Activated T-cell treated with anti-CD3 and anti-CD28 coated beads, Interleukin-2, amount 50 U/mL, for 1 hour (primary cell): Measurements from ENCODE around the gene NTN4.
"Not testable (repeated sequence)": the region's sequence is repeated elsewhere in the genome, so short reads cannot be mapped to it uniquely, and the experiment has no call there.

Experiments
- DNase-seq: peaks from one replicate; pipeline ENCODE4 v3.0.0-alpha.2; 2020

The NTN4 gene

DNA sequence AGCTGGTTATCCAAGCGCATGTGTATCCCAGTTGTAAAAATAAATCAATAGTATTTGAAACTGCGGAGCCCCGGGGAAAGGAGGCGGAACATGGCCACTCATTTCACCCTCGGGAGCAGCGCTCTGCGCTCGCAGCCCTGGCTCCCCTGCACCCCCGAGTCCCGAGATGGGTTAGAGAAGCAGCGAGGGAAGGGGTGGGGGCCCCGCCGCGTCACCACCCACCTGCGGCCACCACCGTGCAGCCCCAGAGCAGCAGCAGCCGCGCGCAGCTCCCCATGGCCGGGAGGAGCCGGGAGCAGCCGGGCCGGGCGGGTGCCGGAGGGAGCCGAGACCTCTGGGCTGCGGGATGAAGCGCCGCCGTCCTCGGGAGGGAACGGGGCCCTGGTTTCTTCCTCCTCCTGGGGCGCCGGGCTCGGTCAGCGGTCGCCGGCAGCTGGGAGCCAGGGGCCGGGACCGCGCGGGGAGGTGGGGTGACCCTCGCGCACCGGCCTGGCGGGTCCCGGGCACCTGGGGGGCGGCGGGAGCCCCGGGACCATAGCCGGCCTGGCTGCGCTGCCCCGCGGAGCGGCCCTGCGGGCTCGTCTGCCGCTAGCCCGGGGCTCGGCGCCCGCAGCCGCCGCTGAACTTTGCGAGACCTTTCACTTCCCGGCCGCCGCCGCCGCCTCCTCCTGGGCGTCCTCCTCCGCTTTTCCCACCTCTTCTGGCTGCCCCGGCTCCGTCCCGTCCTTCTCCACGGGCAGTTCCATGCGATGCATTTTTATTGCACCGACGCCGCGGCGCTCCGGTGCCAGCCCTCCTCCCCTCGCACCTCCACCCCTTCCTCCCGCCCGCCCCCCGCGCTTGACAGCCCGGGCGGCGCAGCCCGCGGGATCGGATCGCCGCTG, at the start of gene NTN4:
Gene NTN4 (minus strand): TSS at position 732 of the 884 bp plus-strand sequence. CDS start 455 bp downstream, at position 277.
- DNase-seq, result peak; percentile 31

DNA sequence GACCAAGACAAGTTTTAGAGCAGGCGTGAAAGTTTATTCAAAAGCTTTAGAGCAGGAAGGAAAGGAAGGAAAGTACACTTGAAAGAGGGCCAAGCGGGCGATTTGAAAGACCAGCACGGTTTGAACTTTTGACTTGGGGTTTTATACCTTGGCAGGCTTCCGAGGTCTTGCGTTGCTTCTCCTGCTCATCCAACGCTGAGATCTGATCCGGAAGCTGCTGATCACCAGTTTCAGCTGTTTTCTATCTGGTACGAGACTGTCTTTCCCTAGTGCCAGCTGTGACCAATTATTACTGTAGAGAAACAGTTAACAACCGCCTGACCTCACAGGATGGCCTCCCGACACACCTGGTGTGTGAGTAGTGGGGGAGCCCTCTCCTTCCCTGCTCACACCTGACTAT, 47.6 kb upstream of the NTN4 start:
- DNase-seq, result no peak

DNA sequence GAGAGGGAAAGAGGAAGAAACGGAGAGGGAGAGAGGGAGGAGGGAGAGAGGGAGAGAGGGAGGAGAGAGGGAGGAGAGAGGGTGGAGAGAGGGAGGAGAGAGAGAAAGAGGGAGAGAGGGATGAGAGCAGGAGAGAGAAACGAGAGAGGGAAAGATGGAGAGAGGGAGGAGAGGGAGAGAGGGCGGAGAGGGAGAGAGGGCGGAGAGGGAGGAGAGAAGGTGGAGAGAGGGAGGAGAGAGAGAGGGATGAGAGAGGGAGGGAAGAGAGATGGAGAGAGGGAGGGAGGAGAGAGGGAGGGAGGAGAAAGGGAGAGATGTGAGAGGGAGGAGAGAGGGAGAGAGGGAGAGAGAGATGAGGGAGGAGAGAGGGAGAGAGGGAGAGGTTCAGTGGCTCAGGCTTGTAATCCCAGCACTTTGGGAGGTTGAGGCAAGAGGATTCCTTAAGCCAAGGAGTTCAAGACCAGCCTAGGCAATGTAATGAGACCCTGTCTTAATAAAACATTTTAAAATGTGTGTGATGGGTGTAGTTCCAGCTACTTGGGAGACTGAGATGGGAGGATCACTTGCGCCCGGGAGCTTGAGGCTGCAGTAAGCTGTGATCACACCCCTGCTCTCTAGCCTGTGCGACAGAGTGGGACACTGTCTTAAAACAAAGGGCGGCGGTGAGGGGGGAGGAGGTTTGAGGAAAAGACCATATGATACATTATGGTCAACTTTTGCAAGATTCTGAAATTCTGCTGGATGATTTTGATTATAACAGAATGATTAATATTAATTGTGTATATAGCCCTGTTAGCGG, 46.9 kb upstream of the NTN4 start:
- no peak for DNase-seq

DNA sequence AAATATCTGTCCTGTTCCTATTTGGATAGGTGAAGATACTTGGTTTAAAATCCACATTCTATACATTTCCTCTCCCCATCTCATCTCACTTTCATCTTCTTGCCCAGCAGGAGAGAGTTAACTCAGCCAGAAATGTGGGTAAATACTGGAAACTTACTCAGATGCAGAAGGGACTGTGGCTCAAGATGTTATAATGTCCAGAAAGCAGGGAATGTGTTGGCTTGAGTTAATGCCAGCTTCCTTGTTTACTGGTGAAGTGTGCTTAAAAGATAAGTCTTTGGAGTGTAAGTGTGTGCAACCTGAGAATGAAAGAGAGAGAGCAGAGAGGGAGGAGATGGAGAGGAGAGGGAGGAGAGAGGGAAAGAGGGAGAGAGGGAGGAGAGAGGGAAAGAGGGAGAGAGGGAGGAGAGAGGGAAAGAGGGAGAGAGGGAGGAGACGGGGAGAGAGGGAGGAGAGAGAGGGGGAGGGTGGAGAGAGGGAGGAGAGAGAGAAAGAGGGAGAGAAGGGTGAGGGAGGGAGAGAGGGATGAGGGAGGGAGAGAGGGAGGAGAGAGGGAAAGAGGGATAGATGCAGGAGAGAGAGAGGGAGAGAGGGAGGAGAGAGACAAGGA, 46.2 kb upstream of the NTN4 start:
- no peak for DNase-seq

DNA sequence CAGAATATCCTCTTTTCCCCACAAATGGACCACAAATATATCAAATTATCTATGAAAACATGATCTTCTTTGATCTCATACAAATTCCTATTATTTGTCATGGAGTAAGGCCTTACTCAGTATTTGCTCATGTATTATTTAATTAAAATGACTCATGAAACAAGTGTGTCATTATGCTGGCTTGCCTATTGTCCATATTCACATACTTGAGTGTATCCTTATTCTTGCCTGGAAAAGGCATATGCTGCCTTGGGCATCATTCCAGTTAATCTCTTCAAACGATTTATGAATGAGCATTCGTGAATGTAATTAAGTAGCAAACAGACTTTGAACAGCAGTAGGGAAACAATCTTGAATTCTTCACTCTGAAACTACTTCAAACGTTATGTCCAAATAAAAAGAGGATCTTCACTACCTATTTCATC, 45.6 kb upstream of the NTN4 start:
- DNase-seq, result no peak

DNA sequence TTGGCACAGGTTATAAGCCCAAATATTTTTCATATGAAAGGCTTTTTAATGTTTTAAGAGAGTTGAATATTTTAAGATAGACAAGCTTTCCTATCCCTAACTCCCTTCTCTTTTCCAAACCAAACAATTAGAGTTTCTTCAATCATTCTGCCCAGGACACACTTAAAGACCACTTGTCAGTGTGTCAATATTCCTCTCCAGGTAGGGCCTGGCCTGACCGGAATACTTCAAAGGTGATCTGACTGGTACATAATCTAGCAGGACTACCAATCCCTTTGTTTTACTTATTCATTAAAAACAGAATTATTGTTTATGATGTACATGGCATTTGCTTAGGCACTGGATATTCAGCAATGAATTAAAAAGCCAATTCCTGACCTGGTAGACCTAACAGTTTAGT, 44.0 kb upstream of the NTN4 start:
- no peak for DNase-seq

DNA sequence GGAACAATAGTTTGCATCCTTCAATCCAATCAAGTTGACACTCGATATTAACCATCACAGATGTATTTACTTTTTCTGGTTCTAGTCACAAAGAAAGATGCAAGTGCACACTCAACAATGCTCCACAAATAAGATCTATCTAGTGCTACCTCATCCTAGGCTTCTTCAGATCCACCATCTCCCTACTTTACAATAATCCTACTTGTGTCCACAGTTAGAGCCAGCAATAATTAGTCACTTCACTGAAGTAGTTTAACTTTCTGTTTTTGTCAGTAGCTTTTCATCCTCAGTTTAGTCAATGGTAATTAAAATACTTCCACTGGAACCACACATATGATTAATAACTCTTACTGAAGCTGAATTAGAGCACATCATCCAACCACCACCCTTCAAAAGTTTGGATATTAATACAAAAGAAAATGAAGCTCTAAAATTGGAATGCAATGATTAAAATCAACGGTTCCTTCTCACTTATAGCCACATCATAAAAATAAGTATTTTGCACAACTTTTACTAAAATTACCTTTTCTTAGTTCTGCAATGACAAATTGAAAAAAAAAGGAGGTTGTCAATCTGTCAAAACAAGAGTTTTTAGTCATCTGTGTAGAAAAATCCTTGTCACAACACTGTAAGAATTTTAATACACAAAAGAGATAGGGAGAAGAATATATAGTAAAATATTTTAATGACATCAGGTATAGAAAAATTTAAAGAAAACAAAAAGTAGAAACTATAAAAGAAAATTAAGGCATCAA, 39.9 kb upstream of the NTN4 start:
- DNase-seq, result no peak

DNA sequence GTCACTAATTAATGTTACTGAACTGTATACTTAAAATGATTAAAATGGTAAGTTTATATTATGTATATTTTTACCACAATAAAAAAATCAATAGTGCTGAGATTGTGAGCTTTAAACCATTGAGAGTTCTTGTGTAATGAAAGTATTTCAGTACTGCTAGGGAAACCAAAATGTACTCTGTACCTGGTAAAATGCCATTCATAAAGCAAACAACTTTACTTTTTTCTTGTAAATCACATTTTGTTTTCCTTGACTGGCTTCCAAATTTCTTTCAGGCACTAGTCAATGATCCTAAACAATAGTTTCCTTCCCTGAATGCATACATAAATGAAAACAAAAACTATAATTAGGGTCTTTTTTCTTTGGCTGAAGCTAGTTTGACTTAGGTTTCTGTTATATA, 38.8 kb upstream of the NTN4 start:
- no peak for DNase-seq

DNA sequence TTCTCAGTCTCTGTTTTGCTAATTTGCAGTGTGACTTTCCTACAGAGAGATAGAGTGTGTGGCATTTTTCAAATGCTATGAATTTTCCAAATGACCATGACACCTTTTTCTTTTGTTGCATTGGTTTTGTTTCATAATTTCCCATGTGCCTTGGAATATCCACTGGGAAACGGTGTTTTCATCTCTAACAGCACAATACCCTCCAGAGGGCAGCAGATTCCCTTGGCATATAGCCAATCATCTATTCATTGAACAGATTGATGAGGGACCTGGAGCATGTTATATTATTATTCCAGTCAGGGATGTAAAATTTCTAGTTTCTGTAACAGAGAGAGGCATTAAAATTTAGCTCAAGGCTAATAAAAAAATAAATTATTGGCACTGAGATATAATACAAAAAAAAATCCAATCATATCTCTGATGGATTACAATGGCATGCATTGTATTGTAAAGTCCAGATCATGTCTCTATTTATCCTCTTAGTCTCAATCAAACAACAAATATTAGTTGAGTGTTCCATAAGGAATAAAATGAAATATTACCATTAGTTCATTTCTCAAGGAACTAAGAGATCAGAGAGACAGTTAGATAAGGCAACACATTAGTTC, 29.6 kb upstream of the NTN4 start:
- DNase-seq, result no peak

DNA sequence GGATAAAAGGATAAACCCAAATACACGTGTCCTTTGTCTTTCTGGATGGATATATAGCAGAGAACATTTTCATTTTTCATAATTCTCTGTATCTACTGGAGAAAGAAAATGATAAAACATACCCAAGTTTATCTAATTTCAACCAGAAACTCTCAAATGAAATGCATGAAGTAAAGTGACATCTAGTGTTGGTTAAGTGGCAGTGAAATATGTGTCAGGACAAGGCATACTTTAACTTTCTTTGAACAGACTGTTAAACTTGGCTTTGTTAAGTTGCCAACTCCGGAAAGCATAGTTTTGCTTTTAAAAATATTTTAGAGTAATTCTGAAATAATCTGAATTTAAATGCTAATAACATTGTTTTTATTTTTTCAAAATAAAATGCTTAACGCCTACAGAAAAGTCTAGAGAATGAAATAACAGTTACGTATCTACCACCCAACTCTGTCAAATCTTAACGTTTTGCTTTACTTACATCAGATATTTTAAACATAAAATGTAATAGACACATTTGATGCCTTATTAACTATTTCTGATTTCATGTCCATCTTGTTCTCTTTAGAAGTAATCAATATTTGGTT, 25.2 kb upstream of the NTN4 start:
- no peak for DNase-seq

DNA sequence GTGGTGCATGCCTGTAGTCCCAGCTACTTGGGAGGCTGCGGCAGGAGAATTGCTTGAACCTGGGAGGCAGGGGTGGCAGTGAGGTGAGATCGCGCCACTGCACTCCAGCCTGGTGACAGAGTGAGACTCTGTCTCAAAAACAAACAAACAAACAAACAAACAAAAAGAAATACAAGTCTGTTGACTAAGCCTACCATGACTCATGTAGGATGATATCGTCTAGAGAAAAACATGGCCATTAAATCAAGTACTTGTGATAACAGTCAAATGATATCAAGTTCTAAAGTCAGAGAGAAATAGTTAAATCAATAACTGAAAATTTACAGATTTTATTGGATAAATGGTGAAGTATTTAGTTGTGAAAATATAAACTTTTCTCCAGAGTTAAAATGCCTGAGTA, 21.6 kb upstream of the NTN4 start:
- DNase-seq, result not testable (repeated sequence)

DNA sequence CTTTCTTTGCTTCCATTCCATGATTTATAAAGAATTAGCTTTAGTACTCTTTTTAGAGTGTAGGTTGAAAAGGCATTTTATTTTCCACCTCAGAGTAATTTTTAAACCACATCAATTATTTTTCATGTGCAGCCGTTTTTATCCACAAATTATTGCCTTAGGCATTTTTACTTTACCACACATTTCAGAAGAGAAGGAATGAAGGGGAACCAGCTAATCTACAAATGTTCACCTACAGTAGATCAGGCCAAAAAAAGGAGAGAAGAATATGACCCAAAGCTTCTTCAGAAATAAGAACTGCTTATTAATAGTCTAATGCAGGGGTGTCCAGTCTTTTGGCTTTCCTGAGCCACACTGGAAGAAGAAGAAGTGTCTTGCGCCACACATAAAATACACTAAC, 19.8 kb upstream of the NTN4 start:
- DNase-seq, result no peak

DNA sequence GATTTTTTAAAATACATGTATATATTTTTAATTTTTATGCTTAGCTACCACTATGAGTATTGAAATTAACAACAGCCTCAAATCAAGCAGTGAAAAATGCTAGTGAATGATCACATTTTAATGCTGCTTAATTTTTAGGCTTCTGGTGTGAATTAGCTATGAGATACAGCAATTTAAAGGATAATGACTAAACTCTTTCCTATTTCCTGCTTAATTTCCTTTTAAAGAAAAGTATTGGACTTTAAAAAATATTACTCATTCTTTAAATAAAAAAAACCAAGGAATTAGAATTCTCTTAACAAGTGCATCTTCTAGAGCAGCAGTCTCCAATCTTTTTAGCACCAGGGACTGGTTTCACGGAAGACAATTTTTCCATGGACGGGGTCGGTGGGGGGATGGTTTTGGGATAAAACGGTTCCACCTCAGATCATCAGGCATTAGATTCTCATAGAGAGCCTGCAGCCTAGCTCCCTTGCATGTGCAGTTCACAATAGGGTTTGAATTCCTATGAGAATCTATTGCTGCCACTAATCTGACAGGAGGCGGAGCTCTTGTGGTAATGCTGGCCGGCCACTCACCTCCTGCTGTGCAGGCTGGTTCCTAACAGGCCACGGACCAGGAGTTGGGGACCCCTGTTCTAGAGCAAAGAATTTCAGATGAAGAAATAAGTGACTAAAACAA, 18.6 kb upstream of the NTN4 start:
- no peak for DNase-seq

DNA sequence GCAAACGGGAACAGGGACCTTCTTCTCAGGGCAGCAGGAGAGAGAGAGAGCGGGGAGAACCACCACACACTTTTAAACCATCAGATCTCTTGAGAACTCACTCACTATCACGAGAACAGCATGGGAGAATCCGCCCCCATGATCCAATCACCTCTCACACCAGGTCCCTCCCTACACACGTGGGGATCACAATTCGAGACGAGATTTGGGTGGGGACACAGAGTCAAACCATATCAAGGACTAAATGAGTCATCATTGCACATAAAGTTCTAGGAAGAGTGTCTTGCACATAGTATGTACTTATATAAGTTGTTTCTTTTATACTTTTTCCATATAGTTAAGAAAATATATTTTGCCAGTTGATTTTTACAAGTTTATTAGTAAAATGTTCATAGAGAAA, 17.6 kb upstream of the NTN4 start:
- DNase-seq, result no peak

DNA sequence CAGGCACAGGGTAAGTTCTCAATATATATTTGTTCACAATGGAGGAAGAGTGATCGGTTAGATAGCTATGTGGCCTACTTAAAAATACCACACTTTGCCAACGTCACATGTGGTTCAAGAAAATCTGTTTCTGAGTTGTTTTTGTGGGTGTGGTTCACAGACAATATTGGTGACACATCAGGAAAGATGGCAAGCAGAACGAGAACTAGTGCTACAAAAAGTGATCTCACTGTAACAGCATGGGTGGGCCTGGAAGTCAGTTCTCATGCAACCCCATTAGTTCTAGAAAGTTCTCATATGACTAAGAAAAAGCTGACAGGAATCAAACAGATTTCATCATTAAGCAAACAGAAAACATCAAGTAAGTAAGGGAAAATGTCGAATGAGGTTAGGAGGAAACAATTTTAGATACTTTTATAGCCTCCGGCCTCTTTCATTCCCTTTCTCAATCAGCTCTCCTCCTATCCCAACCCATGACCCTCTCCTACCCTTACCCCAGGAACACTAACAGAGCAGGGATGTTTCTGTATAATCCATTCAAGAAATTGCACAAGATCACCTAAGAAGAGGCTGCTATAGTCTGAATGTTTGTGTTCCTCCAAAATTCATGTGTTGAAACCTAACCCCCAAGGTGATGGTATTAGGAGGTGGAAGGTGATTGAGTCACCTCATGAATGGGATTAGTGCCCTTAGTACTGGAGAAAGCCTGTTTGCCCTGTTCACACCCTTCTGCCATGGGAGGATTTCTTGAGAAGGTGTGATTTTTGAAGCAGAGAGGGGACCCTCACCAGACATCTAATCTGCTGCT, 15.5 kb upstream of the NTN4 start:
- DNase-seq, result no peak

DNA sequence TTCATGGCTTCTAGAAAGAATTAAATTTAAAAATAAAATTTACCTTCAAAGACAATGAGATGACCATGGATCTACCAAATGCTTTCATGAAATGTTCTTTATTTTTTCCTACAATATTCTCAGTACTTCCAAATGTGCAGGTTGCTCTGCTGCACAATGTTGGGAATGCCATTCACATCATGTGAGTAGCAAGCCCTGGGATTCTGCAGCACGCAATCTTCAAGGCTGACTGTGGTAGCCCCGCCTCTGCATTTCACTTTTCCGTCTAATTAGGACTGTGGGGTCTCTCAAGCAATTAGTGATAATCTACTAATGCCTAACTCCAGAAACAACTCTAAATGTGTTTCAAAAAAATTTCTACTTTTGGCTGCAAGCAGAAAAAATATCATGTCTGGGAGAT, 13.7 kb upstream of the NTN4 start:
- DNase-seq, result no peak

DNA sequence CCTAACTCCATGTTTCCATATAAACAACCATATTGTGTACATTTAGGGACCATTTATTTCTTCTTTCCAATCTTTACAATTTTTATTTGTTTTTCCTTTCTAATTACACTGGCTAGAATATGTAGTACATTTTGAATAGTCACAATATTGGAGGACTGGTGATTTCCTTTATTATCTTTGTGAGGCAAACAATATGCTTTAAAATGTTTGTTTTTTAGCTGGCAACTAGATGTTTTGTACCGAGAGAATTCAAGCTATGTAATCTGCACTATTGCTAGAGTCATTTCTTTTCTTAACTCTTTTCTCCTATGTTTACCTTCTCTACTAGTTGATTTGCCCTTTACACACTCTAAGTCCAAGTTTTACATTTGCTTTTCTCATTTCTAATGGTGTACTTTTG, 13.3 kb upstream of the NTN4 start:
- no peak for DNase-seq

DNA sequence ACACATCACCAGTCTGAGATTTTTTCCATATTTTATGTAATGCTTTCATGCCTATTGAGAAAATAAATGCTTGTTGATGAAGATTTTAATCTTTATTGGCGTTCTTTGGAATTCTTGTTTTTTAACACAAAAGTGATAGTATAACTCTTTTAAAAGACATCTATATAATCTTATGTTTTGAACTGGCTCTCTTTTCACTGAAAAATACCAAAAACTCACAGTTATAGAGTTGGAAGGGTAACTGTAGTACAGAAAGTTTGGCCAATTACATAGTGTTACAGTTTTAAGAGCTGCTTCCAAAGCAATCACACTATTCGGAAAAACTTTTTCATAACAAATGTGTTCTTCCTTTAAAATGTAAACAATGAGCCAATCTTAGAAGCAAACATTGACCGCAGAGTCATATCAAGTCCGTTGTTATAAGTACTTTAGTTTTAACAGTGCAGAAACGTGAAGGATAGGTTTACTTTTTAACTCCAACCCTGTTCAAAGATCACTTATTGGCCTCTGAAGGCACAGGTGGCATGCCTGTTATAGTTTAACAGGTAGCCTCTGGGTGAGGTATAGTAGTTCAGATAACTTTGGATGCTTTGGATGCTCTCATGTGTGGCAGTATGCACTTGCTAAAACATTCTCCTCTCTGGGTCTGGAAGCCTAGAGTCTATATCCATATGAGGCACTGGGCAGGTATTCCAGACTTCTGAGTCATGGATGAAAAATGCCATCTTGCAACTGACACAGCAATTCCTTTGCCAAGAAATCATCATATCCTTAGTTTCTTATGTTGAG, 12.1 kb upstream of the NTN4 start:
- DNase-seq, result no peak

DNA sequence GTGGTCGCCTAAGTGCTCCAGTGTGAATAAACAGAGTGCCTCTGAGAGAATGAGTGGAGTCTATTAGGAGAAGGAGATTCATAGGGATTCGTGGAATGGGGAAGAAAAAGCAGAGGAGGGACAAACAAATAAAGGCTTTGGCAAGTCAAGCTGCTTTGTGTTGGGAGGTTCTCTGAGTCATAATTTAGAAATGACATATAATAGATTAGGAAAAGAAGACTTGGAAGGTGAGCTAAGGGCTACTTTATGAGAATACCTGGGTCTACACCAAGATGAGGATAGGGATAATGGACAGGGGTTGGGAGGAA, 6.4 kb upstream of the NTN4 start:
- DNase-seq, result no peak
